ENCODE data around the gene GJB4.
A peak's percentile ranks its signal among the peaks of the same experiment; 100 is the strongest.

GJB4 gene

GRCh38 chr1:34781071-34781843, 21.7 kb downstream of the GJB4 start, which contains the start of gene GJB3:
GJB3 (plus strand) TSS chr1:34781214; CDS start chr1:34784763, 3,549 bp downstream.
- H3K4me3 ChIP-seq (ENCODE audit: low read depth, low read length): no peak within 1 kb of the TSS

GRCh38 chr1:34781844-34782391, 22.4 kb downstream of the GJB4 start:
- H3K4me3 ChIP-seq (ENCODE audit: low read depth, low read length): no peak overlapping the region
- no peak for DNase-seq (ENCODE audit: low read depth)

More at GRCh38 chr1:34781071-34781843, 21.7 kb downstream of the GJB4 start, which contains the start of gene GJB3:
- TF ChIP-seq CTCF (IDR thresholded peaks at IDR 0.05; ENCODE audit: insufficient read depth, low read depth, low read length, missing control alignments): no peak
- DNase-seq (ENCODE audit: low read depth): no peak

GRCh38 chr1:34784751-34785221, 25.2 kb downstream of the GJB4 start:
- TF ChIP-seq CTCF (IDR thresholded peaks at IDR 0.05; ENCODE audit: insufficient read depth, low read depth, low read length, missing control alignments): no peak

More at GRCh38 chr1:34781844-34782391, 22.4 kb downstream of the GJB4 start:
- TF ChIP-seq CTCF (IDR thresholded peaks at IDR 0.05; ENCODE audit: insufficient read depth, low read depth, low read length, missing control alignments): no peak

GRCh38 chr1:34785231-34785874, 25.8 kb downstream of the GJB4 start:
- no peak overlapping the region for H3K4me3 ChIP-seq (ENCODE audit: low read depth, low read length)
- no peak for DNase-seq (ENCODE audit: low read depth)
- no peak for TF ChIP-seq CTCF (IDR thresholded peaks at IDR 0.05; ENCODE audit: insufficient read depth, low read depth, low read length, missing control alignments)

More at GRCh38 chr1:34784751-34785221, 25.2 kb downstream of the GJB4 start:
- no peak overlapping the region for H3K4me3 ChIP-seq (ENCODE audit: low read depth, low read length)
- no peak for DNase-seq (ENCODE audit: low read depth)

GRCh38 chr1:34785875-34786470, 26.4 kb downstream of the GJB4 start:
- no peak for TF ChIP-seq CTCF (IDR thresholded peaks at IDR 0.05; ENCODE audit: insufficient read depth, low read depth, low read length, missing control alignments)
- no peak for DNase-seq (ENCODE audit: low read depth)

GRCh38 chr1:34786521-34787325, 27.2 kb downstream of the GJB4 start:
- TF ChIP-seq CTCF (IDR thresholded peaks at IDR 0.05; ENCODE audit: insufficient read depth, low read depth, low read length, missing control alignments): peak; percentile 93
- no peak overlapping the region for H3K4me3 ChIP-seq (ENCODE audit: low read depth, low read length)
- DNase-seq (ENCODE audit: low read depth): peak; percentile 79

More at GRCh38 chr1:34785875-34786470, 26.4 kb downstream of the GJB4 start:
- no peak overlapping the region for H3K4me3 ChIP-seq (ENCODE audit: low read depth, low read length)

All from GM12865 (cell line).